GM18867 (cell line): Measurements from ENCODE around the gene CD2BP2.
"Not testable (repeated sequence)": the region's sequence is repeated elsewhere in the genome, so short reads cannot be mapped to it uniquely, and the experiment has no call there.

Experiments used
- ATAC-seq: cut with Tn5 transposase; IDR thresholded peaks from one replicate; pipeline ENCODE4 v1.9.1; 2021; ENCODE audit warnings: mild to moderate bottlenecking, moderate library complexity; ENCODE audit not compliant: unreplicated experiment

The CD2BP2 gene

GRCh38 chr16:30348113-30348512 is 7.0 kb downstream of the CD2BP2 start:
- ATAC-seq: no peak

- no peak for ATAC-seq
Measured at GRCh38 chr16:30346286-30346685, 8.8 kb downstream of the CD2BP2 start.

GRCh38 chr16:30343491-30343820 is 11.7 kb downstream of the CD2BP2 start:
- ATAC-seq: not testable (repeated sequence)

- no peak for ATAC-seq
Measured at GRCh38 chr16:30342751-30343490, 12.2 kb downstream of the CD2BP2 start.

- ATAC-seq: not testable (repeated sequence)
Measured at GRCh38 chr16:30341971-30342370, 13.1 kb downstream of the CD2BP2 start.

- ATAC-seq: no peak
Measured at GRCh38 chr16:30340621-30341020, 14.5 kb downstream of the CD2BP2 start.

GRCh38 chr16:30338715-30339114 is 16.4 kb downstream of the CD2BP2 start:
- ATAC-seq: not testable (repeated sequence)

GRCh38 chr16:30337964-30338357 is 17.1 kb downstream of the CD2BP2 start:
- not testable (repeated sequence) for ATAC-seq

- ATAC-seq: peak; percentile 5
Measured at GRCh38 chr16:30335598-30336474, 19.3 kb downstream of the CD2BP2 start.

GRCh38 chr16:30335028-30335597 is 20.0 kb downstream of the CD2BP2 start:
- ATAC-seq: peak; percentile 78

- peak; percentile 86 for ATAC-seq
Measured at GRCh38 chr16:30334473-30334989, 20.6 kb downstream of the CD2BP2 start.

- not testable (repeated sequence) for ATAC-seq
Measured at GRCh38 chr16:30324220-30324619, 30.9 kb downstream of the CD2BP2 start.

- not testable (repeated sequence) for ATAC-seq
Measured at GRCh38 chr16:30318647-30319046, 36.5 kb downstream of the CD2BP2 start.

- ATAC-seq: not testable (repeated sequence)
Measured at GRCh38 chr16:30310937-30311336, 44.2 kb downstream of the CD2BP2 start.

- not testable (repeated sequence) for ATAC-seq
Measured at GRCh38 chr16:30309255-30309654, 45.9 kb downstream of the CD2BP2 start.
